UCSD-AML1 (cell line): Measurements from ENCODE around the gene TAF3.

ENCODE experiments used
- DNase-seq: peaks from one replicate; lab custom pipeline; 2025; ENCODE audit not compliant: unreplicated experiment; lab: John Stamatoyannopoulos, UW

The TAF3 gene

DNA sequence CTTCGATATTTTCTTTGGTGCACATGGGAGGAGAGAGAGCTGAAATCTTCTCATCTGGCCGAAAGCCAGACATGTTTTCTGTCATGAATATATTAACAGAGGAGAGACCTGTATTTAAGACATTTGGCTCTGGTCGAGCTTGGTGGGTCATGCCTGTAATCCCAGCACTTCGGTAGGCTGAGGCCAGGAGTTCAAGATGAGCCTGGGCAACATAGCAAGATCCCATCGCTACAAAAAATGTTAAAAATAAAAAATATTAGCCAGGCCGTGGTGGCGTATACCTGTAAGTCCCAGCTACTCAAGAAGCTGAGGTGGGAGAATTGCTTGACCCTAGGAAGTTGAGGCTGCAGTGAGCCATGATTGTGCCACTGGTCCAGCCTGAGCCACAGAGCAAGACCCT, 214.3 kb downstream of the TAF3 start:
- DNase-seq: no peak

DNA sequence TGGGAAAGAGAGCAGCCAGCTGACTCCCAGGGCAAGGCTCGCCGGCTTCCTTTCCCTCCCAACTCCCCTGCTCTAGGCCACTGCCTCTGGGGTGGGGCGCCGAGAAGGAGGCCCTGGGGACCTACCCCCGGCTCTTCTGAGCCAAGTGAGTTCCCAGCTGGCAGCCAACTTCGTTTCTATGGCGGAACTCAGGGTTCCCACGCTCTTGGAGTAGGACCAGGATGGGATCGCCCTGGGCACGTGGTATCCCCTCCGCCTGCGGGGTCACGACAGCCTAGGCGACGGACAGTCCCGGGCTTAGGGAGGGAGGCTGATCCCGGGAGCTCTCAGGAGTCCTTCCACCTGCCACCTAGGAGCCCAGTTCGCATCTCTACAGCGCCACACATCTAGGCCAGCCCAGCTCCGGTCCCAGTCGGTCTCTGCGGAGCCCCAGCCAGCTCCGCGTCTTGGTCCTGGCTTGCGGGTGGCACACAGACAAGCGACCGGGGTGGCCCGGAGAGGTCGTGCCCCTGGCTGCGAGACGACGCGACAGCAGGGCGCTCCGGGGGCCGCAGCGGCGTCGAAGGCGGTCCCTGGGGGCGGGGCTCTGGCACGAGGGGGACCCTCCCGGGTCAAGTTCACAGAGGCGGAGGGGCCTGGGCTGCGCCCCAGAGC, 215.6 kb downstream of the TAF3 start:
- no peak for DNase-seq

DNA sequence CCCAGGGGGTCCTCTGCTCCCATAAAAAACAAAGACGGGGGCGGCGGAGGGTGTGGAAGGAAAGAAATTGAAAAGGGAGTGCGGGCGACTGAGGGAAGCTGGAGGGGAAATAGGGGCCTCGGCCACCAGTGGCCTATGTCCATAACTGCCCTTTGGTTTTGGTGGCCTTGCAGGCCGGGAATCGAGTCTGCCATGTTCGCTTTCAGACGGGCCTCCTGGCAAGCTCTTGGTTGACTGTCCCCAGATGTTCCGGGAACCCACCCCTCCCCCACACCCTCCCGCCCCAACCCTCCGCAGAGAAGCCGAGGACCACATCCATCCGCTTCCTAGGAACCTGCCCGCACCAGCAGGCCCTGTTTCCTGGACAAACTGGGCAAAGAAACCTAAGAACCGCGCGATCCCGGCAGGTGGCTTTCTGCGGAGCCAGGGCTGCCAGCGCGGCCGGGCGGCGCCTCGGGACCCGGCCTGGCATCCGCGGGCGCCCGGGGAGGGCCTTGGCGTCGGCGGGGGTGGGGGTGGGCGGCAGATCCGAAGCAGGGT, 216.2 kb downstream of the TAF3 start:
- no peak for DNase-seq

DNA sequence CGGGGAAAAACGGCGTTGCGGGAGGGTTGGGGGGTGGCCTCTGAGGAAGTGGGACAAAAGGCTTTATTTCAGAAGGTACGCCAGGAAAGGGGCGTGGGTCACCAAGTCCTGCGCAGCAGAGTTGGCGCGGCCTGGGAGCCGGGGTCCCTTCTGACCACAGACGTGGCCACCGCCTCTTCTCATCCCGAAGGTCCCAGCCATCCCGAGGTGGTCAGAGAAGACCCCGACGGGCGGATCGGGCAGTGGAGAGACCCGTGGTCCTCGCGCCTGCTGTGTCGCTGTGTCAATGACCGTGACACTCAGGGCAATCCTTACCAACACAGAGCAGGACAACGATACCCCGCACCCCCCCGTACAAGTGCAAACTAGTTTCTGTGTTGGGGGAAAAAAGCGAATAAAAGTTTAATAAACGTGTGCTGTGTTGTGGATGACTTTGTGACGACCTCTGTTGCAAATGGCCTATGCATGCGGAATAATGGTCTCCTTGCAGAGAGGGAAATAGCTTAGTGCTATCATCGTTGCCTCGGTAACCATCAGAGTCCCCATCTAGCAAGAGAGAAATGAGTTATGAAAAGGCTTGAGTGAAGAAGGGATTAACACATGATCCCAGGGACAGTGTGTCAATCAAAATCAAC, 216.8 kb downstream of the TAF3 start:
- DNase-seq: no peak

DNA sequence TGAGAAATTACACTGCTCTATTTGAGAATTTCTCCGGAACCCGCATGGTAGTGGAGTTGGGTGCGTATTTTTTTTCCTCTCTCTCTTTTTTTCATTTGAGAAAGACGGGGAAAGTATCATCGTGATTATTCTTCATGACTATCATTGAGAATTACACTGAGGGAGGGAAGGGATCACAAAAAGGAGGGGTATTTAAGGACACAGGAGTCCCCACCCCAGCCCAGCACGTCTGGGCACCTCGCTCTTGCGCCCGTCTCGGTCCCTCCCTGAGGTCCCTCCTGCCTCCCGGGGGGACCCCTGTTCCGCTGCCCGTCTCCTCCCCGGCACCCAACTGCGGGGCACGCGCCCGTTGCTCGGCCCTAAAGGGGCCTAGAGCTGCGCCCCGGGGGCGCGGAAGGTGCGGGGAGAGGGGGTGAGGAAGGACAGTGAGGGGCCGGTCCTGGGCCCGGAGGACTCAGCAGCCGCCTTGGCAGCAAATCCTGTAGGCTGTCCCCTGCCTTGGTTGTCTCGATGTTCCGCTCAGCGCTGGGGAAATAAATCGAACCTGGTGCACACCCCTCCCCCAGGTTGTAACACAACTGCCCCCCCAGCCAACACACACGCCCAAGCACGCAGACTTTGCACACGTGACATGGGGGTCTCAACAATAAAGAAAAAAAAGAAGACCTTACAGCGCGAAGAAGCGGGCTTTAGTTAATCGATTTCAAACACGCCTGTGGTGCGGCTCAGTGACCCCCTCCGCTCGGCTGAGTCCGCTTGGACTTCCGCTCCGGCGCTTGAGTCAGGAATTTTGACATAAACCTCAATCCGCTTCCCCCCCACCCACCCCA, 217.6 kb downstream of the TAF3 start:
- no peak for DNase-seq

DNA sequence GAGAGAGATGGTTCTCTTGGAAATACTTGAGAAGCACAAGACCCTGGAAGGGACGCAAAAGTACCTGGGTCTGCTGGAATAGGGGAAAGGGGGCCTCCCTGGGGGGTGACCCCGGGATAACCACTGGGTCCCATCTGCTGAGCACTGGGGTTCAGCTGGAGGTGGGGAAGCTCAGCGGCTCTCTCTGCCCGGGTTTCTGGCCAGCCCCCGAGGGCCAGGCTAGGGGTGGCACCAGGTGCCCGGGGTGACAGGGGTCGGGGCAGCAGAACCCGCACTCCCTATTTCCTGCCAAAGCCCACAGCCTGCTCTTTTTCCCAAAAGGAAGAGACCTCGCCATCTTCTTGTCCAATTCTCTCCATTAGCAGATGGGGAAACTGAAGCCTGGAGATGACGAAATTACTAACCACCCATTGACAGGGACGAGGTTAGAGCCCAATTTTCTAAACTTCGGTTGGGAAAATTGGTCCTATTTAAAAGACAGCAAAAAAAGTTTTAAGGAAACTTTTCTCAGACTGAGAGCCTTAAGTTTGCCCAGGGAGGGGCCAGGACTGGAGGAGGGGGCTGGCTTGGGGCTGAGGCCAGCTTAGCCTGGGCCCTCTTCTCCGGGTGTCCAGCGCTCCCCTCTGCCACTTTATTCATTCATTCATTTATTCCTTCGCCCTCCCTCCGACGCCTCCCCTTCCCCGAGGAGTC, 218.3 kb downstream of the TAF3 start:
- DNase-seq: no peak

DNA sequence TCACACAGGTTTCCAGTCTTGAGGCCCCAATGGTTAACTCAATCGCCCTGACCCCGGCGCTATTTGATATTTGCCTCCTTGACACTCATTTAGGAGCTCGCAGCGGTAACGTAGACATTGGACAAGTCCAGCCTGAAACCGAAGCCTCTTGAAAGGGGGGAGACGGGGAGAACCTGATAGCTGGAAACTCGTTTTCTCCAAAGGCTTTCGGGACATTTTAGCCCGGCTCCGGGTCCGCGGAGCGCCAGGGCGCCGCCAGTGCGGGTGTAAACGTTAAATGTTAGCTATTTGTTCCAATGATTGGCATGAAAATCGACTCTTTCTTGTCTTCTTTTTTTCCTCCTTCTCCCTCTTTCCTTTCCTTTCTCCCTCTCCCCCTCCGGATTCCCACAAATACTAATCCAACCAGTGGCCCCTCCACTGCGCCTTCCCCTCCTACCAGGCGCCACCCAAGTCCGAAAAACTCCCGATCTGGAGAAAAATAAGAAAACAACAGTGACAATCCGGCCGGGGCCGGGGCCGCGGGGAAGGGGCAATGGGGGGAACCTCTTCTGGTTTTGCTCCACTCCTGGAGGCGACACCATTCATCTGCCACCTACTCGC, 219.0 kb downstream of the TAF3 start:
- DNase-seq: no peak

DNA sequence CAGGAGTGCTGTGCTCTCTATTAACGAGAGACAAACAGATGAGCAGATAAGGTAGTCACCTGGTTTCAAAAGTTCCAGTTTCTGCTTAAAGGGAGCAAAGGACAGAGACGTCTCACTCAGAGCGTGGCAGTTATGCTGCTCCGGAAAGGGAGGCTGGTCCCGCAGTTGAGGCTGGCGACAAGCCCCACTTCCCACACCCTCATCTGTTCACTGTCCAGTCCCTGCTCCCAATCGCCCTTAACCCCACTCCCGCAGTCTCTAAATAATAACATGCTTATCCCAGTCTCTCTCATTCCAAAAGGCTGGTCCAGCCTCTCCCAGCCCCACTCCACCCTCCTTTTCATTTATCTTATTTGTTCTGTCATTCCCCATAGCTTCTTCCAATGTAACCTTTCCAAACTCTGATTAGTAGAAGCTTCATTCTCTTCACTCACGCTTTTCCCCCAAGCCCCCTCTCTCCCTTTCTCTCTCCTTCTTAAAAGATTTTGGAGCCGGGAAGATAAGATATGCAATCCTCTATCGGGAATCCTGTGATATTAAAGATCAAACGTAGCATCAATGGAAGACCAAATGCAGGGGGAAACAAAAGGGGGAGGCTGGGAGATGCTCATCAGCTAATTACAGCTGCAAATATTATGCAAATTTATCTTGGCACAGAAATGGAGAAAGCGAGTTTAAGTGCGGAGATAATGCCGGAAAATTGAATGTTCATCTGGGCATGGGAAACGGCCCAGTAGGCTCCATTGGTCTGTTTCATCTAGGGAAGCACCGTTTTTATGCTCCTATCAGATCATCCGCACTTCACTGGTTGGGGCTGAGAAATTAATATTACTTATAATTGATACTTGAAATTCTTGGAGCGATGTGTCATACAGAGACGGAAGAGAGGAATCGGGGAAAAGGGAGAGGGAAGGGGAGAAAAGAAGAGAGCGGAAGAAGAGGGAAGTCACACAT, 219.9 kb downstream of the TAF3 start:
- DNase-seq: no peak

DNA sequence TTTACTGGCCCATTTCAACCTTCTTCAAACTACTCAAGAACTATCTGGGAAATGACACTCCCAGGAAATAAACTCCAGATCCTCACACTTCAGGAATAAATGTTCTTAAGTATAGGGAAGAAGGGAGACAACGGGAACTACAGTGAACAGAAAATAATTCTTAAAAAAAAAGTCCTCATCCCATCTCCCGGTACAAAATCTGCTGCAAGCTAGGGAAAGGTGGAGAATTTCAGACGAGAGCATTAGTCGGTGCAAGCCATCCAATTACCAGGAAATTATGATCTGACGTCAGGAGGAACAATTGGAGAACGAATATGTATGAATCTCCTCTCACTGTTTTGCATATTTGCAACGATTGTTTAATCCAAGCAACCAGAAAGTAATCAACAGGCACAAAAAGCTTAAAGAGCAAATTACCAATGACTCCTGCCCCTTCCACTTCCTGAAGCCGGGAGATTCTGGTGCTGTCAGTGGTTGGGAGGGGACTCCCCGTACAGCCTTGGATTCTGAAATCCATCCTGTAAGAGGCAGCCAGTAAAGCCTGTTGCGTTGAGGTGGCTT, 221.1 kb downstream of the TAF3 start:
- DNase-seq: no peak

DNA sequence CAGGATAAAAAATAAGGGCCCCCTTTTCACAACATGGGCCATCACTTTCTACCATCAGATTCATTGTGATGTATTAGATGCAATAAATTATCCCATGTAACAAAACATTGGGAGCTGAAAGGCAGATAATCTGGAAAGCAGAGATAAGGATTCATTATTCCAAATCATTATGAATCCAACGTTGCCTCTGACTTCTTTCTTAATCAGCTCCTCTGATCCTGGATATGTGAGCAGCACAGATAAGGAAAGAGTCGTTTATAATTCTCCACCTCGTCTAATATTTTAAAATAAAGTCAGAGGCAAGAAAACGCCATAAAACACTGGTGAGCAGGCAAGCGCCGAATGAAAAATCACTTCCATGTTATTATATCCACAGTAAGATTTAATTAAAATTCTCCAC, 222.3 kb downstream of the TAF3 start:
- DNase-seq: no peak

DNA sequence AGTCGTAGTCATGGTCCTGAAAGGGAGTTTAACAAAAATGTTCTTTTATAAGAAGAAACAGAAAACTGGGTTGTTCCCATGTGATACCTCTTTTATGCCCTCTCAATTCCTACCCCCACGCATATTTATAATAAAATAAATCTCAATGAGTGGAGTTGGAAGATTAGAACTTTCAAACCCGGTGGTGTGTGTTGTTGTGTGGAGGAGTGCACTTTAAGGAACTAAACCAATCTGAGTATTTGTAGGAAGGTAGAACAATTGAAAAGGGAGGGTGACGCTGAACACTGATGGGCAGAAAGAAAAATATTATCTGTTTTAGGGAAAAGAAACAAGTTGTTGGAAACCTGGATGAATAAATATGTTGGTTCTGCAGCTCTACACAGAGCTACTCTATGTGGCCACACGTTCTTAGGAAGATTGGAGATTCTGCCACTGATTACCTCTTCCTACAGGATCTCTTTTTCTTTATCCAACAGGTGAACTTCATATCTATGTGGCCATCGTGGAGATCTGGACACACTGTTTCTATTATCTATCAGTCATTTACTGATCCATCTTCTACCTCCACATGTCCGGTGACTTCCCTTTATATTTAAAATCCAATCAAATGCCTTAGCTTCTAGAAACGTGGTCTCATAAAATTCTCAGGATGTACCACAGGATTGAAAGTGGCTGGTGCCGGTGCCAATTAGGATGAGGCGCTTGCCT, 223.1 kb downstream of the TAF3 start:
- no peak for DNase-seq

DNA sequence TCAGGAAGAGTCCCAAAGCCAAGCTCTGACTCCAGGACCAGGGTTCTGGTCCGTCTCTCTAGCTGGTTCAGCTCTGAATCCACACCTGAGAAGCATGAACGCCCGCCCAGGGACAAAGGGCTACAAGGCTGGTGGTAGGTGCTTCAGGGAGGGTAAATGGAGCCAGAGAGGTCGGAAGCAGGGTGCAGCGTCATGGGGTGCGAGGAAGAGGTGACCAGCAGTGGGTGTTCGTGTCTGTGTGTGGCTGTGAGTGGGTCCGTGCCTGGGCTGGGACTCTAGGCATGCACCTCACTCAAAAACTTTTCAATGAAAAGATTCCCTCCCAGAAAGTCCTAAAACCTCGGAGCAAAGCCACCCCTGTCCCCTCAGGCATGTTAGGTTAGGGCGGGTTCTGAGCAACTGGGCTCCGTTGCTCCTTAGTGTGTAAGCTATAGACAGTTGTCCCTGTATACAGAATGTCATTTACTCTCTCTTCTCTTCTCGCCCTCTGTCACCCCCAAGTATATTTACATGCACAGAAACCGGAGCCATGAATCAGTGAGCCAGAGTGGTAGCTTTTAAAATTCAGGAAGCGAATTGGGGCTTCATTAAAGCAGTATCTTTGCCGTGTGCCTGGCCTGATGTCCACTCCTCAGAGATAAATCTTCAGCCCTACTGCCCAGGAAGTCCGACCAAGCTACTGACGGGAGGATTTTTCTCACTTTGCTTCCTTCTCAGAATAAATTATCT, 223.9 kb downstream of the TAF3 start:
- no peak for DNase-seq

DNA sequence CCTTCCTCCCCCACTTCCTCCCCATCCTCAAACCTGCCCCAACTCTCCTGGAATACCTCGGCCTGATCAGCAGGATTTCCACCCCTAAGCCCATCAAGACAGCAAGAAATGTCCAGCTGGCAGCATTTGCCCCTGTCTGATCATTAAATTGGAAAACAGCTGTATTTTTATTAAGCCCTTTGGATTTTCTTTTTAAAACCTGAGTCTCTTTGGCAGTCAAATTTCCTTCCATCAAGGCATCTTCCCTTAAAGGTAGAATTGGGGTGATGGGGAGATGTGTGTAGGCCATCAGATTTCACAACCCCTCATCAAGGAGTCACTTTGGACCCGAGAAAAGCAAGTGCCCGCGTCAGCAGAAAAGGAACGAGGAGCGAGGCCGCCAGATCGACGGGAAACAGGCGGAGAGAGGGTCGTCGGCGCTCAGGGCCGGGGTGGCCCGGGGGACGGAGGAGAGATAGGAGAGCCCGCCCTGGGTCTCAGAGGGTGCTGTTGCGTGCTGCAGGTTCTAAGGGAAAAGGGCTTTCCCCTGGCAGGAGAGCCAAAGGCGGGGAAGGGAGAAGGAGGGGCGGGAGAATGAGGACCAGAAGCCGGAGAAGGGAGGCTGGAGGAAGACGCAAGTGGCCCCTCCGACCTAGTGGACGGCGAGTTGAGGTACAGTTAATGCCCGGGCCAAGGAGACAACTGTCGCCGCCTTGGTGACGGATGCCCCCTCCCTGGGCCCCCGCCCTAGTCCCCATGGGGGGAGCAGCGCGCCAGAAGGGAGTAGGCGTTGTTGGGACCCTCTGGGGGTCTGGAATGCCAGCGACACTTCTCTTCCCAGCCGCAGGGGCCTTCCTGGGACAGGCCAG, 224.6 kb downstream of the TAF3 start:
- no peak for DNase-seq

DNA sequence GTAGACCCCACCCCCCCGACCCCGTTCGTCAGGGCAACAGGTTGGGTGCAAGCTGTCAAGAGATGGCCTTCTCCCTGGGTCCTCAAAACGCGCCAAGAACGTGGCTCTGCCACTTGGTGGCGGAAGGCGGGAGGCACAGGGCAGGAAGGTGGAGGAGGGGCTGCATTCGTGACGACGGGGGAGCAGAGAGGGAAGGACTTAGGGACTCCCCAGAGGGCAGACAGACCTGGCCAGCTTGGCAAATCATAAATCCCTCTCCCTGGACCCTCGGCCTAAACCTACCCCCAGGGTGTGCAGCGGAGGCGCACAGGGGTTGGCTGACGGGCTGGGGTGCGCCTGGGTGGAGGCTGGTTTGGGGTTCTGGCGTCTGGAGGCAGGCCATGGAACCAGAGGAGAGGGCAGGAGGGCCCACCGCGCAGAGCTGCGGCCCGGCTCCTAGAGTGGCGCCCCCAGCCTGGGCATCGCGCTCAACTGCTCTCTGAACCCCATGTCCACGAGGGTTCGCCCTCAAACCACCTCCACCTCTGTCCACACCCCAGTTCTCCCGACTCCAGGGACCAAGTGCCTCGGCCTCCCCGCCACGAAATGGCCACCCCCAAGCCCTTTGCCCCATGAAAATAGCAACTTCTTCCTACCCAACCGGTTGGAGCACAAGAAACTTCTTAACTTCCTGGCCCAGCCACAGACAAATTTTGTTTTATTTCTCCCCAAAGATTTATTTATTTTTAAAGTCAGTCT, 225.4 kb downstream of the TAF3 start:
- DNase-seq: no peak

DNA sequence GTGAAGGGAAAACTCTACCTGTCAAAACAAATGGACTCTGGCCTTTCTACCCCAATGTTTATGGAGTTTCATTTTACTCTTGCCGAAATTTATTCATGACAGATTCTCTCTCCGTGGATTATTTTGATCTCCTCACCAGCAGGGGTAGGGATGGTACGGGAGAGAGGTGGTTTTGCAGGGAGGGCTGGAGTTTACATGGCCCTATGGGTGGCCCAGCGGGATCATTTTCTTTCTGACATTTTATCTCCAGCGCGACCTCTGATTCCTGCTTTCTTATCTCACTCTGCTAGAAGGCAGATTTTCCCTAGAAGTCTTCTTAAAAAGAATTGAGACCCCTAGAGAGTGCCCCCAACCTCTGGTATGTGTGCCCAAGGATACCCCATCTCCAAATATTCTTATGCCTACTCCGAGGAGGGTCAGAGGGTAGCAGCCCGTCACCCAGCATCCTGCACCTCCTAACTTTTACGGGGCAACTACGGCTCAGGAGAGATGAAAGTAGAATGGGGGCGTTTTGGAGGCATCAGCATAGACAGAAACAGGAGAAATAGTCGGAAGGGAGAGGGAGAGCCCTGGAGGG, 226.1 kb downstream of the TAF3 start:
- DNase-seq: no peak
